ENCODE results near the gene SENP2.

- TF ChIP-seq CTCF (IDR thresholded peaks at IDR 0.05 in 2 of 3, conservative IDR thresholded peaks at IDR 0.05 in 1 of 3; ENCODE audit: control insufficient read depth in 2 of 3, extremely low read depth in 1 of 3, insufficient read depth in 1 of 3, low read depth in 3 of 3, low read length in 3 of 3) (no peak), SP1 (IDR thresholded peaks at IDR 0.05; ENCODE audit: low read depth, low read length) (no peak), CREB1 (IDR thresholded peaks at IDR 0.05; ENCODE audit: low read depth) (no peak), NR2F1 (conservative IDR thresholded peaks at IDR 0.05) (no peak), BCLAF1 (IDR thresholded peaks at IDR 0.05) (no peak), POLR2AphosphoS5 (IDR thresholded peaks at IDR 0.05; ENCODE audit: low read length) (no peak), ZNF274 (IDR thresholded peaks at IDR 0.05; ENCODE audit: insufficient read depth, insufficient read length) (no peak), ZNF24 (IDR thresholded peaks at IDR 0.05) (no peak), SIN3A (IDR thresholded peaks at IDR 0.05; ENCODE audit: low read depth, low read length) (no peak)
These were observed 45.4 kb upstream of the SENP2 start for GRCh38 chr3:185540695-185541094.

Measured in GM12878 (cell line).